ENCODE measurements around the gene RIPK4.

Gene RIPK4

GRCh38 chr21:41766883-41767605, at the start of gene RIPK4:
TSS of gene RIPK4 (minus strand) at chr21:41767052. CDS start at chr21:41767041, 11 bp downstream.
- DNase-seq: peak; percentile 92

GRCh38 chr21:41815652-41816582, 49.1 kb upstream of the RIPK4 start:
- no peak for DNase-seq

GRCh38 chr21:41813226-41813625, 46.4 kb upstream of the RIPK4 start:
- no peak for DNase-seq

GRCh38 chr21:41812679-41813078, 45.8 kb upstream of the RIPK4 start:
- no peak for DNase-seq

GRCh38 chr21:41810597-41810932, 43.7 kb upstream of the RIPK4 start:
- DNase-seq: no peak

GRCh38 chr21:41809891-41810596, 43.2 kb upstream of the RIPK4 start:
- no peak for DNase-seq

GRCh38 chr21:41808846-41809245, 42.0 kb upstream of the RIPK4 start:
- DNase-seq: no peak

- no peak for DNase-seq
Observed at GRCh38 chr21:41808094-41808493, 41.2 kb upstream of the RIPK4 start.

- DNase-seq: no peak
Observed at GRCh38 chr21:41806773-41807172, 39.9 kb upstream of the RIPK4 start.

GRCh38 chr21:41805643-41806042, 38.8 kb upstream of the RIPK4 start:
- no peak for DNase-seq

- DNase-seq: no peak
Observed at GRCh38 chr21:41805038-41805437, 38.2 kb upstream of the RIPK4 start.

GRCh38 chr21:41804381-41804780, 37.5 kb upstream of the RIPK4 start:
- no peak for DNase-seq

GRCh38 chr21:41803316-41803715, 36.5 kb upstream of the RIPK4 start:
- no peak for DNase-seq

GRCh38 chr21:41802684-41803083, 35.8 kb upstream of the RIPK4 start:
- no peak for DNase-seq

- DNase-seq: no peak
Observed at GRCh38 chr21:41802198-41802584, 35.3 kb upstream of the RIPK4 start.

GRCh38 chr21:41801321-41802197, 34.7 kb upstream of the RIPK4 start:
- DNase-seq: no peak

GRCh38 chr21:41800425-41801320, 33.8 kb upstream of the RIPK4 start:
- no peak for DNase-seq

GRCh38 chr21:41799763-41800162, 32.9 kb upstream of the RIPK4 start:
- no peak for DNase-seq

GRCh38 chr21:41798326-41798725, 31.5 kb upstream of the RIPK4 start:
- DNase-seq: no peak

GRCh38 chr21:41796476-41797080, 29.7 kb upstream of the RIPK4 start:
- no peak for DNase-seq

GRCh38 chr21:41795726-41796125, 28.9 kb upstream of the RIPK4 start:
- DNase-seq: no peak

All from NCI-H2029 (cell line).